Gastrocnemius medialis (tissue), 4 donors: ENCODE data around the gene WDR5. TPM values are rescaled to one million over a fixed set of nuclear protein-coding genes. Genes with fewer than 3 reads are reported as not detected.

Source experiments
- ATAC-seq, 2 donors: fragments of 150-250 bp; one replicate each; pipeline ENCODE4 v1.9.1; 2016
- DNase-seq, 2 donors: peaks; one replicate each; pipeline ENCODE4 v3.0.0-alpha.2; 2019
- H3K27ac ChIP-seq, 4 donors: fragments of 200-600 bp; sonication (generic); 1 replicate in 1 of 4; 2 replicates in 3 of 4; pipeline ENCODE4 v1.5.1; 2016 to 2018; ENCODE audit warnings: mild to moderate bottlenecking in 2 of 4, moderate library complexity in 1 of 4
- H3K27me3 ChIP-seq, 3 donors: fragments of 200-600 bp; sonication (generic) in 2 of 3; 1 replicate in 1 of 3; 2 replicates in 2 of 3; pipeline versions ENCODE4 v1.5.1 to v1.6.0; 2016 to 2019; ENCODE audit warnings: mild to moderate bottlenecking in 1 of 3, moderate library complexity in 1 of 3
- H3K36me3 ChIP-seq, 2 donors: fragments of 200-600 bp; sonication (generic) in 1 of 2; one replicate each; pipeline ENCODE4 v1.5.1; 2017 to 2018
- H3K4me1 ChIP-seq, 2 donors: fragments of 200-600 bp; sonication (generic) in 1 of 2; one replicate each; pipeline ENCODE4 v1.5.1; 2016 to 2017; ENCODE audit warnings: mild to moderate bottlenecking in 2 of 2
- H3K4me3 ChIP-seq, 4 donors: fragments of 200-600 bp; sonication (generic) in 3 of 4; 1 replicate in 1 of 4; 2 replicates in 3 of 4; pipeline ENCODE4 v1.5.1; 2016 to 2019; ENCODE audit warnings: mild to moderate bottlenecking in 2 of 4
- H3K9me3 ChIP-seq, 3 donors: fragments of 200-600 bp; sonication (generic) in 2 of 3; 1 replicate in 1 of 3; 2 replicates in 2 of 3; pipeline ENCODE4 v1.5.1; 2016 to 2019
- POLR2A ChIP-seq, 2 donors: fragments of 450-650 bp; IDR thresholded peaks; one replicate each; pipeline ENCODE4 v1.6.1; 2017; ENCODE audit warnings: antibody characterized with exemption in 2 of 2, mild to moderate bottlenecking in 2 of 2, moderate library complexity in 2 of 2
- in situ Hi-C, 4 donors: fragments of 200-750 bp; cut with MboI; loops; one replicate each; pipeline versions ENCODE4 v1.15.0 to v1.8.0; 2017; ENCODE audit warnings: low sequenced_read_pairs in 4 of 4
- intact Hi-C: fragments of 100-400 bp; cut with DNase I; formaldehyde crosslinking; loops from one replicate; pipeline ENCODE4 v1.15.1; 2023; ENCODE audit warnings: low total_unique reads
- total RNA-seq, 4 donors: library from RNA; depleted of rRNA; stranded (reverse); fragments of >200 nt; gene quantifications; one replicate each; pipeline versions ENCODE4 v1.1.0 to v1.2.3, GENCODE V29; 2016
- TF ChIP-seq, protein P1 (sequence below), 5 experiments: fragments of 450-650 bp in 3 of 5; fragments of 200-600 bp in 2 of 5; sonication (generic) in 2 of 5; IDR thresholded peaks in 4 of 5; conservative IDR thresholded peaks in 1 of 5; 1 replicate in 4 of 5; 2 replicates in 1 of 5; pipeline ENCODE4 v1.5.1; 2016 to 2019; ENCODE audit warnings: antibody characterized with exemption in 5 of 5, mild to moderate bottlenecking in 3 of 5, moderate library complexity in 3 of 5

The WDR5 gene
- total RNA-seq, 4 donors from 2014 or later: 19.8 to 39.3 (median 31.9) TPM

DNA sequence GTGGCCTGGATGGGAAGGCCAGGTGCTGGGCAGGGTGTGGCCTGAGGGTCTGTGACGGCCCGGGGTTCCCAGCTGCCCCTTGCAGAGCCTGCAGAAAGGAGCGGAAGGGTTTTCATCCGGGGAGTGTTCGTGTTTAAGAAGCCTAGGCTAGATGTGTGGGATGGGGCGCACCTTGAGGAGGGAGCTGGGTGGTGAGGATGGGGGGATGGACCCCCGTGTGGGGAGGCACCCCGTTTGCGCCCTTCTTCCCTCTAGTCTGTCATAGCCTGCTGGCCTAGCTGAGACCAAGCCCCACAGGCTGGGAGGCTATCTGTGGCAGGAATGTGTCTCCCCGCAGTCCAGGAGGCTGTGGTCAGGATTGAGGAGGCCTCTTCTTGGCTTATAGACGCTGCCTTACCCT lies 16.6 kb downstream of the WDR5 start:
- no peaks in the 10 kb centered on the region for H3K9me3 ChIP-seq
- no peak for TF ChIP-seq POLR2A (IDR thresholded peaks at IDR 0.05)
- TF ChIP-seq, protein P1, sequence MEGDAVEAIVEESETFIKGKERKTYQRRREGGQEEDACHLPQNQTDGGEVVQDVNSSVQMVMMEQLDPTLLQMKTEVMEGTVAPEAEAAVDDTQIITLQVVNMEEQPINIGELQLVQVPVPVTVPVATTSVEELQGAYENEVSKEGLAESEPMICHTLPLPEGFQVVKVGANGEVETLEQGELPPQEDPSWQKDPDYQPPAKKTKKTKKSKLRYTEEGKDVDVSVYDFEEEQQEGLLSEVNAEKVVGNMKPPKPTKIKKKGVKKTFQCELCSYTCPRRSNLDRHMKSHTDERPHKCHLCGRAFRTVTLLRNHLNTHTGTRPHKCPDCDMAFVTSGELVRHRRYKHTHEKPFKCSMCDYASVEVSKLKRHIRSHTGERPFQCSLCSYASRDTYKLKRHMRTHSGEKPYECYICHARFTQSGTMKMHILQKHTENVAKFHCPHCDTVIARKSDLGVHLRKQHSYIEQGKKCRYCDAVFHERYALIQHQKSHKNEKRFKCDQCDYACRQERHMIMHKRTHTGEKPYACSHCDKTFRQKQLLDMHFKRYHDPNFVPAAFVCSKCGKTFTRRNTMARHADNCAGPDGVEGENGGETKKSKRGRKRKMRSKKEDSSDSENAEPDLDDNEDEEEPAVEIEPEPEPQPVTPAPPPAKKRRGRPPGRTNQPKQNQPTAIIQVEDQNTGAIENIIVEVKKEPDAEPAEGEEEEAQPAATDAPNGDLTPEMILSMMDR (IDR thresholded peaks at IDR 0.05 in 4 of 5, conservative IDR thresholded peaks at IDR 0.05 in 1 of 5): no peak
- no peaks in the 10 kb centered on the region for H3K27me3 ChIP-seq
- H3K27ac ChIP-seq: no peak overlapping the region
- H3K4me3 ChIP-seq: no peak overlapping the region
- H3K36me3 ChIP-seq: peaks cover 0 to 80% of the 10 kb centered on the region in 2 donors
- ATAC-seq (no peak), DNase-seq (no peak)
- in situ Hi-C loops (no loop called here), intact Hi-C loops (no loop called here)
- no peaks in the 10 kb centered on the region for H3K4me1 ChIP-seq

DNA sequence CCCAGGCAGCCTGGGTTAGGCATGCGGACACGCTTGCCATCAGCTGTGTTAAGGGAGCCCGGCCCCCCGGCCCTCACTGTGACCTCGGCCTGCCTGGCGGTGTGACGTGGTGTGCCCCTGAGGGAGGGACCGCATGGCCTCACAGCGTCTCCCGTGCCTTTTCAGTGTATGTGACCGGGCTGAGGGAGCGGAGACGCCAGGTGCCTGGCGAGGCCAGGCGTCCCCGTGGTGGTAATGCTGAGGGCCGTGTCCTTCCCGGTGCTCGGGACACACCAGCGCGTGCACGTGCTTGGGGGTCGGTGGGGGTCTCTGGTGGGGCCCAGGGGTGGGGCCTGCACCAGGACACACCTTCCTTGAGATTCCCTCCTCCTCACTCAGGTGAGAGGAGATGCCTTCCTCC lies 17.6 kb downstream of the WDR5 start:
- no peak for DNase-seq
- no peaks in the 10 kb centered on the region for H3K9me3 ChIP-seq
- H3K4me1 ChIP-seq: no peaks in the 10 kb centered on the region
- intact Hi-C loops (no loop called here), in situ Hi-C loops (no loop called here)
- no peak for TF ChIP-seq POLR2A (IDR thresholded peaks at IDR 0.05)
- TF ChIP-seq, protein P1 (IDR thresholded peaks at IDR 0.05 in 4 of 5, conservative IDR thresholded peaks at IDR 0.05 in 1 of 5): no peak
- peaks cover 0 to 82% of the 10 kb centered on the region in 2 donors for H3K36me3 ChIP-seq
- no peak for ATAC-seq
- no peak overlapping the region for H3K27ac ChIP-seq
- no peaks in the 10 kb centered on the region for H3K27me3 ChIP-seq
- no peak overlapping the region for H3K4me3 ChIP-seq

DNA sequence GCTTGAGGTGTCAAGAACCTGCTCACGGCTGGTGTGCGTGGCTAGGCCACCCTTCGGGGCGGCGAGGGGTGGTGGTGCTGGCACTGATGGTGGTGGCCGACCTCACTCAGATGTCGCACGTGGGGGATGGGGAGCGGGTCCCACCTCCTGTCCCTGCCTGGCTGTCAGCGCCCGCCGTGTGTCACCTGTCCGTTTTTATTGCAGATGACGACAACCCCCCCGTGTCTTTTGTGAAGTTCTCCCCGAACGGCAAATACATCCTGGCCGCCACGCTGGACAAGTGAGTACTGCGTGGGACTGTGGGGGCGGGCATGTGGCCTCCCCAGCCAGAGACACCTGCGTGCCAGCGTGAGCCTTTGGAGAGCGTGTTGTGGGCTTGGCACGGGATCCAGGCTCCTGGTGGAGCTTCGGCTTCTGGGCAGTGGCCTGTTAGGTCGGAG lies 18.4 kb downstream of the WDR5 start:
- ATAC-seq: no peak
- intact Hi-C loops (no loop called here), in situ Hi-C loops (no loop called here)
- Histone ChIP-seq H3K27me3 (no peaks in the 10 kb centered on the region), H3K4me1 (no peaks in the 10 kb centered on the region), H3K27ac (no peak overlapping the region), H3K9me3 (no peaks in the 10 kb centered on the region), H3K36me3 (peaks cover 0 to 77% of the 10 kb centered on the region in 2 donors), H3K4me3 (no peak overlapping the region)
- TF ChIP-seq POLR2A (IDR thresholded peaks at IDR 0.05): no peak
- TF ChIP-seq, protein P1 (IDR thresholded peaks at IDR 0.05 in 4 of 5, conservative IDR thresholded peaks at IDR 0.05 in 1 of 5): no peak
- DNase-seq: no peak

DNA sequence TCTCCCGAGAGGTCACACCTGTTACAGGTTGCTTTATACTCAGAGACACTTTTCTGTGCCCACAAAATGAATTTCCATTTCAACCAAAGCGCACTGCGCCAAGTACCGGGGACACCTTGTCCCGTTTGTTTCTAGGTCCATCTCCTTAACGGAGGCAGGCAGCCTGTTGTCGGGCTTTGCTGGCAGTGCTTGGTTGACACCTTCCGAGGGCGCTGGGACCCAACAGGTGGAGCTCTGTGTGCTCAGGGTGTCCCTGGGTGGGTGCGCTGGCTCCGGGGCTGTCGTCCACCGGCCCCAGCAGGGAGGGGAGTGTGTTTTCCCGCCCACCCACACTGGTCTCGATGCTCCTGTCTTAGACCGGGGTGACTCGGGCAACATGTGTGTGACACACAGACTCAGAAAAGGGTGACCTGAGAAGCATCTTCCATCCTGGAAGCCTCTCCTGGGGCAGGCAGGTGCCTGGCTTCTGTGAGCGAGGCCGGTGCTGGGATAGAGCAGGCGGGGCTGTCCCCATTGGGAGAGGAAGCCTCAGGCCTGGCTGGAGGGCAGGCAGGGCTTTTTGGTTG lies 20.0 kb downstream of the WDR5 start:
- no peak overlapping the region for H3K27ac ChIP-seq
- H3K4me1 ChIP-seq: no peaks in the 10 kb centered on the region
- TF ChIP-seq POLR2A (IDR thresholded peaks at IDR 0.05): no peak
- TF ChIP-seq, protein P1 (IDR thresholded peaks at IDR 0.05 in 4 of 5, conservative IDR thresholded peaks at IDR 0.05 in 1 of 5): no peak
- H3K4me3 ChIP-seq: no peak overlapping the region
- DNase-seq: no peak
- peaks cover 0 to 64% of the 10 kb centered on the region in 2 donors for H3K36me3 ChIP-seq
- H3K27me3 ChIP-seq: no peaks in the 10 kb centered on the region
- H3K9me3 ChIP-seq: no peaks in the 10 kb centered on the region
- in situ Hi-C loops (no loop called here), intact Hi-C loops (no loop called here)
- ATAC-seq: no peak
